Mesenchymal stem cell (in vitro differentiated cells and primary cell): Measurements from ENCODE around the gene RMP24.

Experiments
- DNase-seq: peaks from one replicate; pipeline ENCODE4 v3.0.0-alpha.2; 2013
- H2AFZ ChIP-seq: one replicate; pipeline ENCODE4 v1.6.1; 2013; ENCODE audit warnings: low read depth, mild to moderate bottlenecking, control low read depth, inconsistent platforms, low read length, moderate library complexity
- H2AK5ac ChIP-seq: 2 replicates; pipeline ENCODE4 v1.6.1; 2013; ENCODE audit warnings: low read length, moderate library complexity, mild to moderate bottlenecking, inconsistent platforms; ENCODE audit not compliant: severe bottlenecking
- H2BK120ac ChIP-seq: one replicate; pipeline ENCODE4 v1.6.1; 2013; ENCODE audit warnings: low read depth, mild to moderate bottlenecking, inconsistent platforms, low read length, moderate library complexity
- H2BK12ac ChIP-seq, 2 experiments: one replicate each; pipeline ENCODE4 v1.6.1; 2013; ENCODE audit warnings: inconsistent platforms in 2 of 2, low read length in 2 of 2, mild to moderate bottlenecking in 2 of 2, moderate library complexity in 2 of 2, control low read depth in 1 of 2
- H2BK15ac ChIP-seq: one replicate; pipeline ENCODE4 v1.6.1; 2013; ENCODE audit warnings: mild to moderate bottlenecking, low read depth, inconsistent platforms; ENCODE audit not compliant: poor library complexity, severe bottlenecking
- H2BK5ac ChIP-seq: 2 replicates; pipeline ENCODE4 v1.6.1; 2013; ENCODE audit warnings: low read depth, mild to moderate bottlenecking, low read length, control low read depth, inconsistent platforms; ENCODE audit not compliant: poor library complexity, severe bottlenecking
- H3K14ac ChIP-seq, 2 experiments: one replicate each; pipeline ENCODE4 v1.6.1; 2013; ENCODE audit warnings: inconsistent platforms in 2 of 2, low read length in 2 of 2, control low read depth in 1 of 2, mild to moderate bottlenecking in 1 of 2, moderate library complexity in 1 of 2
- H3K18ac ChIP-seq, 2 experiments: one replicate each; pipeline ENCODE4 v1.6.1; 2013; ENCODE audit warnings: inconsistent platforms in 2 of 2, low read length in 2 of 2, control low read depth in 1 of 2, low read depth in 1 of 2, mild to moderate bottlenecking in 1 of 2
- H3K23ac ChIP-seq, 2 experiments: one replicate each; pipeline ENCODE4 v1.6.1; 2013; ENCODE audit warnings: inconsistent platforms in 2 of 2, low read length in 2 of 2, mild to moderate bottlenecking in 2 of 2, moderate library complexity in 2 of 2, control low read depth in 1 of 2
- H3K27ac ChIP-seq: 2 replicates; pipeline ENCODE4 v1.5.1; 2013; ENCODE audit warnings: mild to moderate bottlenecking, moderate library complexity, low read length, control low read depth, inconsistent platforms; ENCODE audit not compliant: poor library complexity, severe bottlenecking
- H3K27me3 ChIP-seq, 2 experiments: 2 replicates each; pipeline versions ENCODE4 v1.6.1 to v1.7.0; 2013; ENCODE audit warnings: low read length in 2 of 2, mild to moderate bottlenecking in 2 of 2, moderate library complexity in 2 of 2, control low read depth in 1 of 2, inconsistent platforms in 1 of 2; ENCODE audit not compliant: control insufficient read depth in 1 of 2, insufficient read depth in 1 of 2
- H3K36me3 ChIP-seq, 2 experiments: 2 replicates each; pipeline versions ENCODE4 v1.6.1 to v1.7.0; 2013; ENCODE audit warnings: low read length in 2 of 2, control low read depth in 1 of 2, inconsistent platforms in 1 of 2, low read depth in 1 of 2, mild to moderate bottlenecking in 1 of 2; ENCODE audit not compliant: insufficient read depth in 2 of 2, control insufficient read depth in 1 of 2
- H3K4ac ChIP-seq, 2 experiments: one replicate each; pipeline ENCODE4 v1.6.1; 2013; ENCODE audit warnings: inconsistent platforms in 2 of 2, low read length in 2 of 2, mild to moderate bottlenecking in 2 of 2, moderate library complexity in 2 of 2, control low read depth in 1 of 2, low read depth in 1 of 2
- H3K4me1 ChIP-seq: 2 replicates; pipeline ENCODE4 v1.6.1; 2013; ENCODE audit warnings: low read depth, low read length, control low read depth; ENCODE audit not compliant: control insufficient read depth, insufficient read depth
- H3K4me2 ChIP-seq: 2 replicates; pipeline ENCODE4 v1.6.1; 2013; ENCODE audit warnings: low read length, mild to moderate bottlenecking, inconsistent platforms; ENCODE audit not compliant: poor library complexity, severe bottlenecking
- H3K4me3 ChIP-seq, 2 experiments: 2 replicates each; pipeline versions ENCODE4 v1.5.1 to v1.7.0; 2013; ENCODE audit warnings: low read length in 2 of 2, mild to moderate bottlenecking in 2 of 2, control low read depth in 1 of 2, low read depth in 1 of 2; ENCODE audit not compliant: insufficient read depth in 1 of 2
- H3K79me1 ChIP-seq: replicated peaks from 2 replicates; pipeline ENCODE4 v1.6.1; 2013; ENCODE audit warnings: mild to moderate bottlenecking, control low read depth, low read length, inconsistent platforms; ENCODE audit not compliant: poor library complexity, severe bottlenecking
- H3K9ac ChIP-seq: 2 replicates; pipeline ENCODE4 v1.7.0; 2013; ENCODE audit warnings: mild to moderate bottlenecking, low read length, moderate library complexity
- H3K9me3 ChIP-seq: 2 replicates; pipeline ENCODE4 v1.7.0; 2013; ENCODE audit warnings: mild to moderate bottlenecking, low read length; ENCODE audit not compliant: control insufficient read depth
- H4K8ac ChIP-seq: one replicate; pipeline ENCODE4 v1.6.1; 2013; ENCODE audit warnings: inconsistent platforms, mild to moderate bottlenecking, low read length, moderate library complexity
- H4K91ac ChIP-seq: one replicate; pipeline ENCODE4 v1.6.1; 2013; ENCODE audit warnings: mild to moderate bottlenecking, low read length, inconsistent platforms
- WGBS: methylation state at CpG from one replicate; pipeline ENCODE4 v1.1.7; 2013; ENCODE audit warnings: mixed read lengths; 5-methylcytosine and 5-hydroxymethylcytosine counted together

Gene RMP24

DNA sequence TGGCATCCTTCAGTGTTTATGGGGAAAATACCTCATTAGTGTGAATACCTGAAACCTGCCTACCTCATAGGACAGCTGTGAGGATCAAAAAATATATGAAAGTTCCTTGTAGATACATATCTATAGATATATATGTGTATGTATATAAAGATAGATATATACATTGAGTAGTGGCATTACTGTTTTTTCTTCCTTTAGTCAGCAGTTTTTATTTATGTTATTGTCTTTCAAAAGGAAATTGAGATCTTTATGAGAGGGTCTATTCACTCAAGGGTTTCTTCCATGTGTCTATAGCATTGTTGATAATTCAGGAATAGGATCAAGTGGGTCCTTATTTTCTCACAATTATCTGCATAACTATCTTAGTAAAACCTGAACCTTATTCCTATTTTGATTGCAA, 6.6 kb downstream of the RMP24 start:
- Histone ChIP-seq H3K18ac (no peak overlapping the region), H2AK5ac (no peak overlapping the region), H3K14ac (no peak overlapping the region), H3K23ac (no peak overlapping the region), H3K27ac (no peak overlapping the region), H3K36me3 (peaks cover 18 to 81% of the 10 kb centered on the region in 2 experiments), H3K4me3 (no peak overlapping the region), H2BK12ac (no peak overlapping the region), H2BK15ac (no peak overlapping the region), H2BK120ac (no peak overlapping the region), H4K8ac (no peak overlapping the region), H3K79me1 (peaks cover 10% of the 10 kb centered on the region), H3K27me3 (no peaks in the 10 kb centered on the region), H3K4me2 (no peak overlapping the region), H4K91ac (no peak overlapping the region), H3K9me3 (no peaks in the 10 kb centered on the region), H3K4ac (no peak overlapping the region), H2BK5ac (no peak overlapping the region), H2AFZ (no peak overlapping the region), H3K9ac (no peak overlapping the region), H3K4me1 (peaks cover 2% of the 10 kb centered on the region)
- no peak for DNase-seq

DNA sequence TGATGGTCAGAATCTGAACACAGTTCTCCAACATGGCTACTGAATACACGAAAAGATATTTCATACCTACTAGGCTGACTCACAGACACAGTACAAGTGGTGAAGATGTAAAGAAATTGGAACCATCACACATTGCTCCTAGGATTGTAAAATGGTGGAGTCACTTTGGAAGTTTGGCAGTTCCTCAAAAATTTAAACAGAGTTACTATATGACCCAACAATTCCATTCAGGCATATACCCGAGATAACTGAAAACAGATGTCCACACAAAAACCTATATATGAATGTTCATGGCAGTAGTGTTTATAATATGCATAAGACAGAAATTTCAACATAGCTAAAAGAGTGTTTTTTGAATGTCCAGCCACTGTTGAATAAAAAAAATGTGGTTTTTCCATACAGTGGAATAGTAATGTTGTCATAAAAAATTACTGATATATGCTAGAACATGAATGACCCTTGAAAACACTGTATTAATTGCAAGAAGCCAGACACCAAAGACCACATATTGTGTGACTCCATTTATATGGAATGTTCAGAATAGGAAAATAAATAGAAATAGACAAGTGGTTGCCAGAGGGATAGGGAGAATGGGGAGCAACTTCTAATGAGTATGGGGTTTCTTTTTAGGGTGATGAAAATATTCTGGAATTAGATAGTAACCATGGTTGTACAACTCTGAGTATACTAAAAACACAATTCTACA, 10.1 kb downstream of the RMP24 start:
- Histone ChIP-seq H2AFZ (no peak overlapping the region), H3K36me3 (peaks cover 12 to 62% of the 10 kb centered on the region in 2 experiments), H3K79me1 (peaks cover 5% of the 10 kb centered on the region), H2BK5ac (no peak overlapping the region), H3K14ac (no peak overlapping the region), H3K27ac (no peak overlapping the region), H4K91ac (no peak overlapping the region), H3K18ac (no peak overlapping the region), H2BK120ac (no peak overlapping the region), H3K4ac (no peak overlapping the region), H2AK5ac (no peak overlapping the region), H3K27me3 (no peaks in the 10 kb centered on the region), H3K4me2 (no peak overlapping the region), H3K23ac (no peak overlapping the region), H2BK15ac (no peak overlapping the region), H2BK12ac (no peak overlapping the region), H3K9ac (no peak overlapping the region), H3K4me1 (peaks cover 2% of the 10 kb centered on the region), H3K4me3 (no peak overlapping the region), H3K9me3 (no peaks in the 10 kb centered on the region), H4K8ac (no peak overlapping the region)
- WGBS, result no CpG with 5 or more reads among the region's 2 CpGs
- peak; percentile 25 for DNase-seq

DNA sequence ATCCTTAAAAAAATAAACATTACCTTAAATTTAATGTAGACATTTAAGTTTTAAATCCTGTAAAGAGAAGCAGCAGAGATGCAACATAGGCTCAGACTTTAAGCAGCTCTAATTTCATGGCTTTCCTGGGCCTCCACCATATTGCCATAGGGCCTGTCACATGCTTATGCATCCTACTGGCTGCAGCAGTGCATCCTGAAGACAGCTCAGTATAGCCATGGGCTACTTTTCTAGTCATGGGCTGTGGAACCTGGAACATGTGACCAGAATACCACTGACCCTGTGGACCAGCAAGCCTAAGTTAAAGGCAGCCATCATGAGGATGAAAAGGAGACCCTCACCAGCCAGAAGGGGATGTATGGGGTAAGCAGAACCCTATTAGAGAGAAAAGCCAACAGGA, 10.7 kb downstream of the RMP24 start:
- H2BK15ac ChIP-seq, result no peak overlapping the region
- H3K4ac ChIP-seq, result no peak overlapping the region
- H3K14ac ChIP-seq, result no peak overlapping the region
- H3K9ac ChIP-seq, result no peak overlapping the region
- H2BK5ac ChIP-seq, result no peak overlapping the region
- no peak overlapping the region for H3K4me2 ChIP-seq
- H2BK120ac ChIP-seq, result no peak overlapping the region
- peaks cover 2% of the 10 kb centered on the region for H3K4me1 ChIP-seq
- no peak overlapping the region for H3K4me3 ChIP-seq
- no peak overlapping the region for H4K91ac ChIP-seq
- H3K23ac ChIP-seq, result no peak overlapping the region
- no peaks in the 10 kb centered on the region for H3K27me3 ChIP-seq
- no peak overlapping the region for H4K8ac ChIP-seq
- no peak overlapping the region for H3K18ac ChIP-seq
- peaks cover 3% of the 10 kb centered on the region for H3K79me1 ChIP-seq
- H3K36me3 ChIP-seq, result peaks cover 10 to 58% of the 10 kb centered on the region in 2 experiments
- no peaks in the 10 kb centered on the region for H3K9me3 ChIP-seq
- no peak overlapping the region for H3K27ac ChIP-seq
- no peak overlapping the region for H2AFZ ChIP-seq
- no peak overlapping the region for H2BK12ac ChIP-seq
- no peak for DNase-seq
- no peak overlapping the region for H2AK5ac ChIP-seq

DNA sequence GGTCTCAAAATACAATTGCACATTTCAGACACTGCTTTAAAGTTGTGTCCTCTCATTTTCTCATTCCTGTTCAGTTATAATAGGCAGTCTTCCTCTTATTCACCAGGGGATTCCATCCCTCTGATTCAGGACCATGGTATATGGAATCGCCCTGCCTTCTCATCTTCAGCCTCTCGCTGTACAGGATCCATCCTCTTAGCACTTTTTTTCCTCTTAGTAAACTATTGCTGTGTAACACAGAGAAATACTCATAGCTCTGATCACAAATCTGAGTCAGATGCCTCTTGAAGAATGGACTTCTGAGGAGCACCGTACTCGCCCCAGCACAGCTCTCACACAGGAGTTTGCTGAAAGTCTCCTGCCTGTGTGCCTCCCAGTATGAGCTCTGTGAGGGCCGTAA, 11.3 kb downstream of the RMP24 start:
- H2AK5ac ChIP-seq, result no peak overlapping the region
- H3K4me2 ChIP-seq, result no peak overlapping the region
- no peak overlapping the region for H3K4me3 ChIP-seq
- H2BK12ac ChIP-seq, result no peak overlapping the region
- H2BK120ac ChIP-seq, result no peak overlapping the region
- no peaks in the 10 kb centered on the region for H3K27me3 ChIP-seq
- no peak overlapping the region for H4K8ac ChIP-seq
- no peak overlapping the region for H2AFZ ChIP-seq
- 87% methylated on average over 4 of the region's 5 CpGs for WGBS
- peak; percentile 9 for DNase-seq
- no peak overlapping the region for H4K91ac ChIP-seq
- no peak overlapping the region for H3K23ac ChIP-seq
- H2BK15ac ChIP-seq, result no peak overlapping the region
- no peak overlapping the region for H3K14ac ChIP-seq
- no peak overlapping the region for H2BK5ac ChIP-seq
- peaks cover 2% of the 10 kb centered on the region for H3K79me1 ChIP-seq
- H3K9me3 ChIP-seq, result no peaks in the 10 kb centered on the region
- H3K4me1 ChIP-seq, result peaks cover 2% of the 10 kb centered on the region
- H3K9ac ChIP-seq, result peak overlapping the region; percentile 8
- H3K18ac ChIP-seq, result no peak overlapping the region
- H3K36me3 ChIP-seq, result peaks cover 7 to 58% of the 10 kb centered on the region in 2 experiments
- no peak overlapping the region for H3K4ac ChIP-seq
- H3K27ac ChIP-seq, result no peak overlapping the region
